ENCODE measurements around the gene DGKG.

DGKG gene

GRCh38 chr3:186268616-186269448 is 93.2 kb downstream of the DGKG start:
- Histone ChIP-seq H3K4ac (ENCODE audit: low read depth, low read length) (no peak overlapping the region), H3K27me3 (ENCODE audit: insufficient read depth, low read length) (no peaks in the 10 kb centered on the region), H4K91ac (ENCODE audit: low read depth, low read length) (no peak overlapping the region), H3K79me2 (ENCODE audit: control insufficient read depth, insufficient read depth, low read length, poor library complexity) (no peaks in the 10 kb centered on the region), H3K23ac (ENCODE audit: low read length) (no peak overlapping the region), H2AK5ac (ENCODE audit: low read length) (no peak overlapping the region), H3K27ac (ENCODE audit: low read depth, low read length) (no peak overlapping the region), H3K36me3 (ENCODE audit: control insufficient read depth in 1 of 2, insufficient read depth in 2 of 2, low read length in 2 of 2) (no peaks in the 10 kb centered on the region), H3K79me1 (ENCODE audit: low read length) (no peaks in the 10 kb centered on the region), H3K4me1 (ENCODE audit: control insufficient read depth in 1 of 2, insufficient read depth in 2 of 2, low read length in 2 of 2) (no peaks in the 10 kb centered on the region), H2BK5ac (ENCODE audit: low read depth, low read length, poor library complexity) (no peak overlapping the region), H3K14ac (ENCODE audit: low read length) (no peak overlapping the region), H2AFZ (ENCODE audit: insufficient read depth, low read length, poor library complexity) (no peak overlapping the region), H3K18ac (ENCODE audit: low read length) (no peak overlapping the region), H3K4me2 (ENCODE audit: low read length) (no peak overlapping the region), H3K9me3 (ENCODE audit: insufficient read depth, low read depth, low read length) (no peaks in the 10 kb centered on the region), H3K9ac (ENCODE audit: low read length) (no peak overlapping the region), H3K4me3 (ENCODE audit: low read depth, low read length) (peak overlapping the region; percentile 29), H2BK120ac (ENCODE audit: insufficient read depth, low read length, poor library complexity) (no peak overlapping the region), H4K12ac (ENCODE audit: low read depth, low read length) (no peak overlapping the region), H4K8ac (ENCODE audit: low read depth, low read length) (no peak overlapping the region), H2BK12ac (ENCODE audit: low read length) (no peak overlapping the region)
- DNase-seq = peak; percentile 19 to 33
- WGBS (ENCODE audit: extremely low coverage, insufficient coverage, insufficient read length) = no CpG with 5 or more reads among the region's 29 CpGs

GRCh38 chr3:186267758-186268157 is 94.3 kb downstream of the DGKG start:
- no peak for DNase-seq
- Histone ChIP-seq H3K79me2 (ENCODE audit: control insufficient read depth, insufficient read depth, low read length, poor library complexity) (no peaks in the 10 kb centered on the region), H2BK12ac (ENCODE audit: low read length) (no peak overlapping the region), H2AFZ (ENCODE audit: insufficient read depth, low read length, poor library complexity) (no peak overlapping the region), H3K27me3 (ENCODE audit: insufficient read depth, low read length) (no peaks in the 10 kb centered on the region), H4K8ac (ENCODE audit: low read depth, low read length) (no peak overlapping the region), H3K23ac (ENCODE audit: low read length) (no peak overlapping the region), H3K4me2 (ENCODE audit: low read length) (no peak overlapping the region), H4K12ac (ENCODE audit: low read depth, low read length) (no peak overlapping the region), H3K4me3 (ENCODE audit: low read depth, low read length) (no peak overlapping the region), H3K9ac (ENCODE audit: low read length) (no peak overlapping the region), H4K91ac (ENCODE audit: low read depth, low read length) (no peak overlapping the region), H3K18ac (ENCODE audit: low read length) (no peak overlapping the region), H3K79me1 (ENCODE audit: low read length) (no peaks in the 10 kb centered on the region), H2AK5ac (ENCODE audit: low read length) (no peak overlapping the region), H2BK120ac (ENCODE audit: insufficient read depth, low read length, poor library complexity) (no peak overlapping the region), H3K36me3 (ENCODE audit: control insufficient read depth in 1 of 2, insufficient read depth in 2 of 2, low read length in 2 of 2) (no peaks in the 10 kb centered on the region), H3K4ac (ENCODE audit: low read depth, low read length) (no peak overlapping the region), H2BK5ac (ENCODE audit: low read depth, low read length, poor library complexity) (no peak overlapping the region), H3K9me3 (ENCODE audit: insufficient read depth, low read depth, low read length) (no peaks in the 10 kb centered on the region), H3K4me1 (ENCODE audit: control insufficient read depth in 1 of 2, insufficient read depth in 2 of 2, low read length in 2 of 2) (no peaks in the 10 kb centered on the region), H3K27ac (ENCODE audit: low read depth, low read length) (no peak overlapping the region), H3K14ac (ENCODE audit: low read length) (no peak overlapping the region)
- WGBS (ENCODE audit: extremely low coverage, insufficient coverage, insufficient read length) = no CpG with 5 or more reads among the region's 6 CpGs

GRCh38 chr3:186264608-186265400 is 97.2 kb downstream of the DGKG start:
- Histone ChIP-seq H3K23ac (ENCODE audit: low read length) (no peak overlapping the region), H3K4ac (ENCODE audit: low read depth, low read length) (no peak overlapping the region), H4K12ac (ENCODE audit: low read depth, low read length) (no peak overlapping the region), H3K4me2 (ENCODE audit: low read length) (no peak overlapping the region), H3K9me3 (ENCODE audit: insufficient read depth, low read depth, low read length) (no peaks in the 10 kb centered on the region), H2BK12ac (ENCODE audit: low read length) (no peak overlapping the region), H2AFZ (ENCODE audit: insufficient read depth, low read length, poor library complexity) (no peak overlapping the region), H2BK120ac (ENCODE audit: insufficient read depth, low read length, poor library complexity) (no peak overlapping the region), H2AK5ac (ENCODE audit: low read length) (no peak overlapping the region), H4K91ac (ENCODE audit: low read depth, low read length) (no peak overlapping the region), H3K18ac (ENCODE audit: low read length) (no peak overlapping the region), H3K79me1 (ENCODE audit: low read length) (no peaks in the 10 kb centered on the region), H3K14ac (ENCODE audit: low read length) (no peak overlapping the region), H4K8ac (ENCODE audit: low read depth, low read length) (no peak overlapping the region), H3K79me2 (ENCODE audit: control insufficient read depth, insufficient read depth, low read length, poor library complexity) (no peaks in the 10 kb centered on the region), H3K27ac (ENCODE audit: low read depth, low read length) (no peak overlapping the region), H3K4me1 (ENCODE audit: control insufficient read depth in 1 of 2, insufficient read depth in 2 of 2, low read length in 2 of 2) (no peaks in the 10 kb centered on the region), H2BK5ac (ENCODE audit: low read depth, low read length, poor library complexity) (no peak overlapping the region), H3K4me3 (ENCODE audit: low read depth, low read length) (no peak overlapping the region), H3K9ac (ENCODE audit: low read length) (no peak overlapping the region), H3K36me3 (ENCODE audit: control insufficient read depth in 1 of 2, insufficient read depth in 2 of 2, low read length in 2 of 2) (no peaks in the 10 kb centered on the region), H3K27me3 (ENCODE audit: insufficient read depth, low read length) (no peaks in the 10 kb centered on the region)
- no CpG with 5 or more reads among the region's 9 CpGs for WGBS (ENCODE audit: extremely low coverage, insufficient coverage, insufficient read length)
- no peak for DNase-seq

GRCh38 chr3:186261638-186262037 is 100.4 kb downstream of the DGKG start:
- H4K8ac ChIP-seq (ENCODE audit: low read depth, low read length) = no peak overlapping the region
- no peak overlapping the region for H2BK12ac ChIP-seq (ENCODE audit: low read length)
- no CpG with 5 or more reads among the region's 9 CpGs for WGBS (ENCODE audit: extremely low coverage, insufficient coverage, insufficient read length)
- no peaks in the 10 kb centered on the region for H3K36me3 ChIP-seq (ENCODE audit: control insufficient read depth in 1 of 2, insufficient read depth in 2 of 2, low read length in 2 of 2)
- H3K4ac ChIP-seq (ENCODE audit: low read depth, low read length) = no peak overlapping the region
- DNase-seq = no peak
- H4K12ac ChIP-seq (ENCODE audit: low read depth, low read length) = no peak overlapping the region
- no peak overlapping the region for H2BK120ac ChIP-seq (ENCODE audit: insufficient read depth, low read length, poor library complexity)
- H2AK5ac ChIP-seq (ENCODE audit: low read length) = no peak overlapping the region
- no peaks in the 10 kb centered on the region for H3K27me3 ChIP-seq (ENCODE audit: insufficient read depth, low read length)
- H3K23ac ChIP-seq (ENCODE audit: low read length) = no peak overlapping the region
- H3K4me1 ChIP-seq (ENCODE audit: control insufficient read depth in 1 of 2, insufficient read depth in 2 of 2, low read length in 2 of 2) = peaks cover 6 to 7% of the 10 kb centered on the region in 2 experiments
- no peak overlapping the region for H2BK5ac ChIP-seq (ENCODE audit: low read depth, low read length, poor library complexity)
- no peaks in the 10 kb centered on the region for H3K9me3 ChIP-seq (ENCODE audit: insufficient read depth, low read depth, low read length)
- no peak overlapping the region for H2AFZ ChIP-seq (ENCODE audit: insufficient read depth, low read length, poor library complexity)
- no peak overlapping the region for H3K4me2 ChIP-seq (ENCODE audit: low read length)
- no peak overlapping the region for H3K27ac ChIP-seq (ENCODE audit: low read depth, low read length)
- no peaks in the 10 kb centered on the region for H3K79me2 ChIP-seq (ENCODE audit: control insufficient read depth, insufficient read depth, low read length, poor library complexity)
- no peak overlapping the region for H3K18ac ChIP-seq (ENCODE audit: low read length)
- H3K79me1 ChIP-seq (ENCODE audit: low read length) = peaks cover 2% of the 10 kb centered on the region
- no peak overlapping the region for H3K14ac ChIP-seq (ENCODE audit: low read length)
- no peak overlapping the region for H4K91ac ChIP-seq (ENCODE audit: low read depth, low read length)
- H3K4me3 ChIP-seq (ENCODE audit: low read depth, low read length) = no peak overlapping the region
- no peak overlapping the region for H3K9ac ChIP-seq (ENCODE audit: low read length)
